Cardiac septum (tissue), 1 donor: ENCODE results near the gene WDR43. TPM values are rescaled to one million over a fixed set of nuclear protein-coding genes. Genes with fewer than 3 reads are reported as not detected.

Experiments used
- DNase-seq: peaks from one replicate; pipeline ENCODE4 v3.0.0-alpha.2; 2020; ENCODE audit warnings: low spot score
- intact Hi-C: fragments of 100-400 bp; cut with DNase I; formaldehyde crosslinking; loops from one replicate; pipeline ENCODE4 v1.14.0; 2022
- long read RNA-seq: library from polyadenylated mRNA; unstranded; transcript quantifications from one replicate; pipeline ENCODE4 v2.0.0, GENCODE V29; 2021
- total RNA-seq: library from RNA; stranded (reverse); fragmentation: NEBNext Ultra II Directional; extraction: Animal tissue kit (Norgen Biotek cat#: 25700); gene quantifications from one replicate; pipeline ENCODE4 v1.2.1, GENCODE V29; 2021
- donor health status: DM: no; HTN: no; CAD: no.

The WDR43 gene
- 25.9 TPM for total RNA-seq
- long read RNA-seq, transcript WDR43-202 (18 exons, 3,533 nt) = major isoform, 21 of 25 reads
- long read RNA-seq, partial matches to known transcripts = 2 of 25 reads
- long read RNA-seq, other reads (novel, unspliced or antisense) = 2 of 25 reads

DNA sequence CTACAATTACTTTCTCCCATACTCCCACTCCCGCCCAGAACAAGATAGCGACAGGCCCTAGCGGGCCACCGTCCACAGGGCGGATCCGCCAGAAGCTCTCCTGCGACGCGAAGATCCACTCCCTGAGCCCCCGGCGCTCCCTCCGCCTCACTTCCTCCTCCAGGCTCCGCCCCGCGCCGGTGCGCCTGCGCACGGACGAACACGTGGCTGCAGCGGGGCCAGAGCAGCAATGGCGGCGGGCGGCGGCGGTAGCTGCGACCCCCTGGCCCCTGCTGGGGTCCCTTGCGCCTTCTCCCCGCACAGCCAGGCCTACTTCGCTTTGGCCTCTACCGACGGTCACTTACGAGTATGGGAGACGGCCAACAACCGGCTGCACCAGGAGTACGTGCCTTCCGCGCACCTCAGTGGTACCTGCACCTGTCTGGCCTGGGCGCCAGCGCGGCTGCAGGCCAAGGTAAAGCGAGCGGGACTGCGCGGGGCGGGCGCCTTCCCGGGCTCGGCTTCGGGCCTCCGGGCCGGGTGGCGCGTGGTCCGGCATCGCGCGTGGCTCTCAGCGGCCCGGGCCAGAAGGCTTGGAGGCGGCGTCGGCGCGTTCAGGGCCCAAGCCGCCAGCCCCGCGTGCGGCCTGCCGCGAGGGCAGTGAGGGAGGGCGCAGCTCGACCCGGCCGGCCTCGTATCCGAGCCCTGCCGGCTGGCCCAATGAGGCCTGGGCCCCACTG, at the start of gene WDR43:
WDR43 (plus strand) TSS at position 198 of the 719 bp plus-strand sequence; CDS start at position 230, 32 bp downstream.
- peak; percentile 99 for DNase-seq
- intact Hi-C loops = loop anchor here (1.0 to 10.0 kb wide), 4 partner anchors 24 to 330 kb away; partner anchors contain the start of genes PPP1CB and TRMT61B

DNA sequence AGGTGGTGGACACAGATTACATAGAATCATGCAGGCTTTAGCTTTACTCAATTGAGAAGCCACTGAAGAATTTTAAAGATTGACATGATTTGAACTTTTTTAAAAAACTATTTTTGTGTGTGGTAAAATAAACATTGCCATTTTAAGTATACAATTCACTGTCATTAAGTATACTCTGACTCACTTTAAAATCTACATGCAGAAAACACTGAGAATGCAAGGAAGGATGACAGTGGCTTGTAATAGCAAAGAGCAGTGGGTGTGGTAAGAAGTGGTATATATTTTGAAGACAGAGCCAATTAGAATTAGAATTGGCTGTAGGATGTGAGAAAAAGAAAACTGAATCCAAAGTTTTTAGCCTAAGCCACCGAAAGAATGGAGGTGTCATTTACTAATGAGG, 39.3 kb upstream of the WDR43 start:
- no peak for DNase-seq
- intact Hi-C loops = no loop called here

GRCh38 chr2:28855977-28856376, 38.5 kb upstream of the WDR43 start:
- no peak for DNase-seq
- intact Hi-C loops = no loop called here

GRCh38 chr2:28868611-28869010, 25.9 kb upstream of the WDR43 start:
- DNase-seq = no peak
- intact Hi-C loops = no loop called here

GRCh38 chr2:28869494-28870145, 24.8 kb upstream of the WDR43 start:
- no peak for DNase-seq
- intact Hi-C loops = loop anchor here (1.0 kb wide), 1 partner anchor 25 kb away; the partner anchor contains the start of gene WDR43

GRCh38 chr2:28870146-28870891, 24.1 kb upstream of the WDR43 start, which contains the start of gene TRMT61B:
Gene TRMT61B, minus strand, starts transcription at chr2:28870309. Its CDS starts 32 bp downstream, at chr2:28870277.
- intact Hi-C loops = loop anchor here (1.0 kb wide), 1 partner anchor 24 kb away; the partner anchor contains the start of gene WDR43
- peak; percentile 97 for DNase-seq

DNA sequence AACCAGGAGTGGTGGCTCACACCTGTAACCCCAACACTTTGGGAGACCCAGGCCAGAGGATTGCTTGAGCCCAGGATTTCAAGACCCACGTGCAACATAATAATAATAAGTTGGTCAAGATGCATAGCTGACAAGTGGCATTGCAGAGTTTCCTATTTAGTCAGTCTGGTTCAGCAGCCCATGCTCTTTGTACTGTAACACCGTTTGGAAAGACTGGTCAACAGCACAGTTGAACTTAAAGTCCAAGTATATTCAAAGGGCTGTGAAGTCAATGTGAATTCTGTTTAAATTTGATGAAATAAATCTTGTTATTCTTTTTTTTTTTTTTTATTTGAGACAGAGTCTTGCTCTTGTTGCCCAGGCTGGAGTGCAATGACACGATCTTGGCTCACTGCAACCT, 22.8 kb upstream of the WDR43 start:
- intact Hi-C loops = no loop called here

DNA sequence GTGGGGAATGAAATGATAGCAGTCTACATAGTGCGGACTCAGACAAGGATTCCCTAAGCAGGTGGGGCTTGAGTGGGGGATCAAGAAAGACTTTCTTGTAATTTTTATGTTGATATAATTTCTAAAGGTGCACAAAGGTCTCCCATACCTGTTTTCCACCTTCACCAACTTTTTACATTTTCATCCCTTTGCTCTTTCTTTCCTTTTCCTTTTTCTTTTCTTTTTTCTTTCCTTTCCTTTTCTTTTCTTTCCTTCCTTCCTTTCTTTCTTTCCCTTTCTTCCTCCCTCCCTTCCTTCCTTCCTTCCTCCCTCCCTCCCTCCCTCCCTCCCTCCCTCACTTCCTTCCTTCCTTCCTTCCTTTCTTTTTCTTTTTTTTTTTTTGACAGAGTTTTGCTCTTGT, 14.3 kb upstream of the WDR43 start:
- no peak for DNase-seq
- intact Hi-C loops = no loop called here

More for the DNA sequence above, 22.8 kb upstream of the WDR43 start:
- no peak for DNase-seq

- no peak for DNase-seq
- intact Hi-C loops = loop anchor here (10.0 kb wide), 3 partner anchors 139 to 329 kb away; partner anchors contain the start of gene PPP1CB
Observed at GRCh38 chr2:28893488-28893887, 979 bp upstream of the WDR43 start.

DNA sequence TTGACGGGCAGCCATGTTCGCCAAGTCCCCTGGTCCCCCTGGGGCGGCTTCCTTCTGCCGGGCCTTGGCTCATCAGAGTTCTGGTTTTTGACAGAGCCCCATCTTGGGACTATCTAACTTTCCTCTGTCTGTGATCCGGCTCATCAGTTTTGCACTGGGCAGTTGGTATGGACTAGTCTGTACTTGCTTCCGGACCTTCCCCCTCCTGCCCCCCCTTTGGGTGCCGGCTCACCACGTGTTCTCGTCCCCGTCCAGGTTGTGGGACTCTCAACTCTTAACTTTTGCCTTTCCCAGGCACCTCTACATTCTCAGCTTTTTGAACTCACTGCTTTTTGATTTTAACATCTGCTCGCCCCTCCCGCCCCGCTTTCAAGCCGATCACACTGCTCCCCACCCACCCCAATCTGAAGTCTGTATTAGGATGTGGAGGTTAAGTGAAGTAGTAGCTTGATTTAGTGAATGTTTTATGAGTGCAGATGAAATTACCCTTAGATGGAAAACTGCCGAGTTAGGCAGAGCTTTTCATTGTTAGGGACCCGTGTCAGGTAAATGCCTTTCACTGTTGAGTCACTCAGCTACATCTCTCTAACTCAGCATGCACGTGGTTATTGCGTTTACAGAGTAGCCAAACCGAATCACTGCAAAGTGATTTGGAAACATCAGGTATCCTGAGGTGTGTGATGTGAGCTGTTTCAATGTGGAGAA, 874 bp downstream of the WDR43 start:
- peak; percentile 75 for DNase-seq
- intact Hi-C loops = loop anchor here (10.0 kb wide), 3 partner anchors 141 to 331 kb away; partner anchors contain the start of gene PPP1CB

DNA sequence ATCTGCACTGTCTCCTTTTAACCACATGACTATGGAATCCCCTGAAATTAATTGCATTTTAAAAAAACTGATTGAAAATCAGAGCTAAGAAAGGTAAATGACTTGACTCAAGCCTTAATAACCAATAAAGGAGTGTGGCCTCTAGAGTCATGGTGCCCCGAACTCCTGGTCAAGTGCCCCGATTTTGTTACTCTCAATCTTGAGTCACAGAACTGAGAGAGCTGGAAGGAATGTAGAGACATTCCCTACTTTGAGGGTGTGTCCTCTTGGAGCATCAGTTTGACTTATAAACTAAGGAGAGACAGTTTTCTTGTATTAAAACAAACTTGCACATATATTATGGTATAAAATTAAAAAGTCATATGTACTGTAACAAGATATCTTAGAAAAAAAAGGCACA, 2.4 kb downstream of the WDR43 start:
- no peak for DNase-seq
- intact Hi-C loops = loop anchor here (10.0 kb wide), 3 partner anchors 142 to 332 kb away; partner anchors contain the start of gene PPP1CB

DNA sequence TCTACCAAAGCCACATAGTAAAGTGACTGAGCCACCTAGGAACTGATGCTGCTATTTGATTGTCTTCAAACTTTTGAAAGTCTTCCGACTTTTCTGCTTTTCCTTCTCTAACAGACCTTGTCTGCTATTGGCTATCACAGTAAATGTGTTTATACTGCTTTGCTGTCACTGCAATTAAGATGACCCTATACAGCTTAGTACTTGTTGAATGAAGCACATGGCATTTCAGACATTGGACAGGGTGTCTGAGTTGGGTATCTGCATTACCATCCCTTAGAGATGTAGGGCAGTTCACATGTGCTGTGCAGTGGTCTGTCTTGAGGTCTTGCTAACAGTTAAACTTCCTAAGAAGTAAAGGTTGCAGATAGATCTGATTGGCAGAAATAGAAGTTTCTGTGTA, 3.6 kb downstream of the WDR43 start:
- DNase-seq = no peak
- intact Hi-C loops = loop anchor here (10.0 kb wide), 3 partner anchors 143 to 333 kb away; partner anchors contain the start of gene PPP1CB

DNA sequence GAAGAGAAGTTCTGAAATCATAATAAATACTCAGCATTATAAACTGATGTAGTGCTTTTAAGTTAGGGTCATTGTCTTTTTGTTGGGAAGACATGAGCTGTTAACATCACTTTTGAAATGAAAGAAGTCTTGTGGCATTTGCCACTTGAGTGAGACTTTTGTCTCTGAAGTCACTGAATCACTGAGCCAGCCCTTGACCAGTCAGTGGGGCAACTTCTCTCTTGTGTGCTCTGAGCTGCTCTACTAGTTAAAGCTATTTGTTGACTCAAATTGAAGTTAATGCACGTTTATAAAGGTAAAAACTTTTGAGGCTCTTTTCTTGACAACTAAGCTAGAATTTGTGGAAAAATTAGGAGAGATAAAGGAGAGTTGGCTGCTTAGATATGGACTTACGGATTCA, 6.7 kb downstream of the WDR43 start:
- intact Hi-C loops = no loop called here

GRCh38 chr2:28901841-28902240, 7.4 kb downstream of the WDR43 start:
- no peak for DNase-seq
- intact Hi-C loops = no loop called here

More for the DNA sequence above, 6.7 kb downstream of the WDR43 start:
- no peak for DNase-seq

DNA sequence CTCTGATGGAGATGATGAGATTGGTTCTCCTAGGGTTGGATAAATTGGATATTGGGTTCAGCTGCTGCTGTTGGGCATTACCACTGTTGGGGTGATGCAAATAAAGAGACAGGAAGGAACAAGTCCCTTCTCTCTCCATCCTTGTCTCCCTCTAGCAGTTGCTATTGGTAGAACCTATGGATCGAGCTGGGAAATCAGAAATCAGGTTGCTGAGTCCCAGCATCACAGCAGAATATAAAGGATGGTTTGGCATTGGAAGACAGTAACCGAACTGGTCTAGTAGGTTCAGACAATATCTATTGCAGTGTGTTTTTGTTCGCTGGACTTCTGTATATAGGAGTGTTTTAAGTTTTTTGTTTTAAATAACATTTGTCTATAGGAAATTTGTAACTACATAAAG, 8.1 kb downstream of the WDR43 start:
- intact Hi-C loops = no loop called here
- no peak for DNase-seq

DNA sequence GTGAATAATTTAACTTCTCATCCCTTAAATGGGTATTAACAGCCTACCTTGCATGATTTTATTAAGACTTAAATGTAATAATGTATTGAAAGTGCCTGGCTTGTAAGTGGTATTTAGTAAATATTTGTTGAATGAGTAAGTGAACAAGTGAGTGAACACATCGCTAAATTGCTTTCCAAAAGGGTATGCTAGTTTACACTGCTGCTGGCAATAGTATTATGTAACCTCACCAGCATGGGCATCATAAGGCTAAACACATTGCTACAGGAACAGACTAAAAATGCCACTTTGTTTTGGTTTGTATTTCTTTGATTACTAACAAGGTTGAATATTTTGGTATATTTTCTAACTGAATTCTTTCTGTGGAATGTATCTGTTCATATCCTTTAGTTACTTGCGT, 9.8 kb downstream of the WDR43 start:
- no peak for DNase-seq
- intact Hi-C loops = no loop called here

DNA sequence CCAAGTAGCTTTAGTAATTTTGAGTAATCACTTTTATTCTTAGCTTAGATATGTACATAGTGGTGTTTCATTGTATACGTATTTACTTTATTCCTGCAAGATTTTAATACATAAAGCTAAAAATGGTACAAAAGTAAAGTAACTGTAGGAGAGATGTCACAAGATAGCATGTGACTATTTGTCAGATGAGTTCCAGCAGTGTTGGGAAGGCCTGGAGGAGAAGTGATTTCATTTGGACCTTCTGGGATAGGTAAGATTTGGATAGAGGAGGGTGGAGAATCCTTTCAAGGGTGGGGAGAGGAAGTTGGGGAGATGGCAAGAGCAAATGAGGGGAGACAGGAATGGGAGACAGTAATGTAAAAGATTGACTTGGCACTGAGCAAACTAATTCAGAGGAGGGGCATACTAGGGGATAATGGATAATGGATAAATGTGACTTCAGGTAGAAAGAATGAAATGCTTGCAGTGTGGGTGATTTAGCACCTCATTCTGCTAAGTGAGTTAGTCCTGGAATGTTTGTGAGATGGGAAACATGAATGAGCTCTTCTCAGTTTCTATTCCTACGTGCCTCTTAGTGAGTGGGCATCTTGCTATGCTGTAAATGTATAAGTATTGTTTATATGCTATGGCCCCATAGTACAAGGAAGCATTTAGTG, 10.5 kb downstream of the WDR43 start:
- intact Hi-C loops = no loop called here
- no peak for DNase-seq

GRCh38 chr2:28905533-28905932, 11.1 kb downstream of the WDR43 start:
- no peak for DNase-seq
- intact Hi-C loops = no loop called here

DNA sequence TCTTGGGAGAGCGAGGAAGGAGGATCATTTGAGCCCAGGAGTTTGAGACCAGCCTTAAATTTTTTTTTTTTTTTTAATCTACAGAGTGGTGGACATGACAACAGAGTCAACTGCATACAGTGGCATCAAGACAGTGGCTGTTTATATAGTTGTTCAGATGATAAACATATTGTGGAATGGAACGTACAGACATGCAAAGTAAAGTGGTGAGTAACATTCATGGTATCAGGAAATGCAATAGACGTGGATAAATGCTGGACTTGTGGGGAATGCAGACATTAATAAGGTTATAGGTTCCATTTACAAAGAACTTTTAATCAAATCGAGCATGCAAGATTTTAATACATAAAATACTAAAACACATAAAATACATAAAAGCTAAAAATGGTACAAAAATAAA, 11.9 kb downstream of the WDR43 start:
- no peak for DNase-seq
- intact Hi-C loops = no loop called here
